Activated CD8-positive, alpha-beta T cell treated with anti-CD3 and anti-CD28 coated beads for 36 hours (primary cell): ENCODE measurements around the gene COMT. TPM values are rescaled to one million over a fixed set of nuclear protein-coding genes. Genes with fewer than 3 reads are reported as not detected.

Source experiments
- ATAC-seq: fragments of 200-7000 bp; cut with Tn5 transposase; one replicate; pipeline ENCODE4 v1.10.0; 2021; ENCODE audit warnings: mild to moderate bottlenecking, moderate library complexity
- CTCF ChIA-PET: fragments of 350-600 bp; sonication (Branson Sonifier 250); formaldehyde crosslinking; loops from one replicate; lab custom pipeline; 2021; ENCODE audit warnings: antibody characterized with exemption; lab: Charles Lee
- POLR2A ChIA-PET: fragments of 350-600 bp; sonication (Branson Sonifier 250); formaldehyde crosslinking; loops from one replicate; lab custom pipeline; 2021; ENCODE audit warnings: antibody characterized with exemption; lab: Charles Lee
- DNase-seq: peaks from one replicate; pipeline ENCODE4 v3.0.0-alpha.2; 2020
- H3K27ac Mint-ChIP-seq: one replicate; pipeline ENCODE4 v1.8.0; 2021; ENCODE audit warnings: mild to moderate bottlenecking, mixed read lengths
- H3K27me3 Mint-ChIP-seq: one replicate; pipeline ENCODE4 v1.8.0; 2021; ENCODE audit warnings: mixed read lengths
- H3K36me3 Mint-ChIP-seq: one replicate; pipeline ENCODE4 v1.8.0; 2021; ENCODE audit warnings: low read depth, mixed read lengths
- H3K4me1 Mint-ChIP-seq: one replicate; pipeline ENCODE4 v1.8.0; 2021; ENCODE audit warnings: low read depth, mixed read lengths
- H3K4me3 Mint-ChIP-seq: one replicate; pipeline ENCODE4 v1.8.0; 2021; ENCODE audit warnings: mild to moderate bottlenecking, moderate library complexity, mixed read lengths
- H3K9me3 Mint-ChIP-seq: one replicate; pipeline ENCODE4 v1.8.0; 2021; ENCODE audit warnings: mixed read lengths
- intact Hi-C: fragments of 100-400 bp; cut with micrococcal nuclease; formaldehyde crosslinking; loops from one replicate; pipeline ENCODE4 v1.10.0; 2022
- total RNA-seq, 2 experiments: library from RNA; stranded (reverse); gene quantifications; one replicate each; pipeline ENCODE4 v1.2.3, GENCODE V29; 2021
- TF ChIP-seq, protein P1 (sequence below): fragments of 200-600 bp; IDR thresholded peaks from one replicate; pipeline ENCODE4 v1.8.0; 2022; ENCODE audit warnings: antibody characterized with exemption, mild to moderate bottlenecking

COMT gene
- total RNA-seq, 2 experiments from 2014 or later: 70.7 to 74.5 TPM

DNA sequence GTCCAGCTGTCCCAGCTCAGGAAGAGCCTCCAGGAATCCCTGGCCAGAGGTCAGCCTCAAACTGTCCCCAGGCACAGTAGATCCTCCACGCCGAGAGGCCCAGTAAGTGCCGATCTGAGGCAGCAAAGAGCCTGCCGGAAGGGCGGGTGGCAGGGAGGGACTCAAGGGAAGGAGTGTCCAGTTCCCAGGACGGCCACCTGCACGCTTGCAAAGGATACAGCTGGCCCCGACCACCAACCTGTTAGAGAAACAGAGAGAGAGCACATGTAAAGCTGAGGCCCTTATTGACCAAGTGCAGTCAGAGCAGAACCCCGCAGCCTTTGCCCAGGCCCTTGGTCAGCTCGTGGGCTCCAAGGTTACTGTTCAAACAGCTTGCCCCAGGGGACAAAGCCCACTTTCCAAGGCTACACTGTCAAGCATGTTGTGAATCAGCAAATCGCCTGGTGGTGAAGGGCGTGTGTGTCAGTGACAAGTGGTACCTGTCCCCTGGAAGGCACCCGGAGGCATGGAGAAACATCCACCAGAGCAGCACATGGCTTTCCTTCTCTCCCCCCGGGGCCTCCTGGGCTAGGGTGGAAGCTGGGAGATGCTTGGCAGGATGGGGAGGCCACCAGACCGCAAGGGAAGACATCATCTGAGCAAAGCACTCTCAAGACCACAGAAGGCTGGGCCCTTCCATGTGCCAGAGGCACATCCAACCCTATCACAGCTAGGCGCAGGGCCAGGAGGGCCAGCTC is 42.6 kb upstream of the COMT start:
- Mint-ChIP-seq H3K4me1 (peaks cover 29% of the 10 kb centered on the region), H3K4me3 (no peak overlapping the region), H3K36me3 (peaks cover 9% of the 10 kb centered on the region), H3K9me3 (no peaks in the 10 kb centered on the region), H3K27ac (no peak overlapping the region), H3K27me3 (no peaks in the 10 kb centered on the region)
- ChIA-PET POLR2A (interaction anchor here (0.7 kb wide), 1 partner anchor 43 kb away, joined by 3 read pairs; no protein-coding TSS in a partner anchor), CTCF (interaction anchor here (2.9 to 4.3 kb wide), 2 partner anchors 11 to 169 kb away, joined by 14 to 21 read pairs; no protein-coding TSS in a partner anchor)
- ATAC-seq (no peak), DNase-seq (no peak)
- intact Hi-C loops: no loop called here
- TF ChIP-seq, protein P1, sequence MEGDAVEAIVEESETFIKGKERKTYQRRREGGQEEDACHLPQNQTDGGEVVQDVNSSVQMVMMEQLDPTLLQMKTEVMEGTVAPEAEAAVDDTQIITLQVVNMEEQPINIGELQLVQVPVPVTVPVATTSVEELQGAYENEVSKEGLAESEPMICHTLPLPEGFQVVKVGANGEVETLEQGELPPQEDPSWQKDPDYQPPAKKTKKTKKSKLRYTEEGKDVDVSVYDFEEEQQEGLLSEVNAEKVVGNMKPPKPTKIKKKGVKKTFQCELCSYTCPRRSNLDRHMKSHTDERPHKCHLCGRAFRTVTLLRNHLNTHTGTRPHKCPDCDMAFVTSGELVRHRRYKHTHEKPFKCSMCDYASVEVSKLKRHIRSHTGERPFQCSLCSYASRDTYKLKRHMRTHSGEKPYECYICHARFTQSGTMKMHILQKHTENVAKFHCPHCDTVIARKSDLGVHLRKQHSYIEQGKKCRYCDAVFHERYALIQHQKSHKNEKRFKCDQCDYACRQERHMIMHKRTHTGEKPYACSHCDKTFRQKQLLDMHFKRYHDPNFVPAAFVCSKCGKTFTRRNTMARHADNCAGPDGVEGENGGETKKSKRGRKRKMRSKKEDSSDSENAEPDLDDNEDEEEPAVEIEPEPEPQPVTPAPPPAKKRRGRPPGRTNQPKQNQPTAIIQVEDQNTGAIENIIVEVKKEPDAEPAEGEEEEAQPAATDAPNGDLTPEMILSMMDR: no peak

DNA sequence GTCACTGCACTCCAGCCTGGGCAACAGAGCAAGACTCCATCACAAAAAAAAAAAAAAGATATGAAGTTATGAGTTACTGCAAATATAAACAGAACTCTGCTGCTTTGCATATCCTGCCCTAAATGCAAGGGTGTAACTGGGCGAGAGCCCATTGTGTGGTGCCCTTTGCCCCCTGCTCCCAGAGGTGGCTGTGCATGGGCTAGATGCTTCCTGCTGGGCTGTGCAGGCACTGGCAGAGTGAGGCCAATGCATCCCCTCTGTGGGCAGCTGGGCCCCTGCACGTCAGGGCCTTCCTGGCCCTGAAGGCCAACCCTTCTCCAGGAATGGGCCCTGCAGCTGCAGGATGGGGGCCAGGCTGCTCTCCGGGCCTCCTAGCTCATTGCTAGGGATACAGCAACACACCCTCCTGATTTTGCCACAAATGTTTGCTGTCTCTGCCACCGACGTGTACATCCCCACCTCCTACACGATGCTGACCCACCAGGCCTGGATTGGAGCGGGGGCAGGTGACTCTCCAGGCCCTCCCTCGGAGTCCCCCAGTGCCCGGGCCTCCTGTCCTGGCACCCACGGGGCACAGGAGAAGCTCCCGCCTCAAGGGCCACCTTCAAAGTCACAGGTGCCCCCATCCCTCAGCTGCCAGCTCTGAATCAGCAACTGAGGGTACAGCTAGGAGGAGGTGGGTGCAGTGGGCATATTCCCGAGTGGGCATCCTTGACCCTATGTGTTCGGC is 40.7 kb upstream of the COMT start:
- H3K4me3 Mint-ChIP-seq: no peak overlapping the region
- DNase-seq: no peak
- ChIA-PET POLR2A (interaction anchor here (1.4 kb wide), 1 partner anchor 53 kb away, joined by 4 read pairs; no protein-coding TSS in a partner anchor), CTCF (interaction anchor here (1.2 to 2.9 kb wide), 4 partner anchors 9 to 170 kb away, joined by 3 to 18 read pairs (median 9); no protein-coding TSS in a partner anchor)
- no peak overlapping the region for H3K27ac Mint-ChIP-seq
- H3K4me1 Mint-ChIP-seq: peaks cover 16% of the 10 kb centered on the region
- H3K9me3 Mint-ChIP-seq: no peaks in the 10 kb centered on the region
- ATAC-seq: no peak
- TF ChIP-seq, protein P1: no peak
- intact Hi-C loops: no loop called here
- H3K27me3 Mint-ChIP-seq: no peaks in the 10 kb centered on the region
- no peaks in the 10 kb centered on the region for H3K36me3 Mint-ChIP-seq

DNA sequence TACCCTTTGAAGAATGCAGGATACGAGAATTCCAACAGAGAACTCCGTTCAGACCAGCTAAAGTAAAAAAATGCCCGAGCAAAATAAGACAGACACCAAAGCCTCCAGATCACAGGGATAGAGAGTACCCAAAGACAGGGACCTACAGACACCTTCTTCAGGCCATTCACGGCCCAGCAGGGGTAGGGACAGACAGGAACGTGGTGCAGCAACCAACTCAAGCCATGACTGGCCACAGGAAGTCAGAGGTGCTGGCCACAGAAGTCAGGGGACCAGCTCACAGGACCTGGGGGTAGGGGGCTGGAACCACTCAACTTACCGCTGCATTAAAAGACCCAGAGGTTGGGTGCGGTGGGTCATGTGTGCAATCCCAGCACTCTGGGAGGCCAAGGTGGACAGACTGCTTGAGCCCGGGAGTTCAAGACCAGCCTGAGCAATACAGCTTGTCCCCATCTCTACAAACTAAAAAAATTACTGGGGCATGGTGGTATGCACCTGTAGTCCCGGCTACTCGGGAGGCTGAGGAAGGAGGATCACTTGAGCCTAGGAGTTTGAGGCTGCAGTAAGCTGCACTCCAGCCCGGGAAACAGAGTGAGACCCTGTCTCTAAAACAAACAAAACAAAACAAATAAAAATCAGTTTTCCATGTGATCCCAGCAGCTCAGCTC is 39.9 kb upstream of the COMT start:
- ChIA-PET POLR2A (interaction anchor here (0.9 to 1.4 kb wide), 2 partner anchors 17 to 53 kb away, joined by 3 to 4 read pairs; no protein-coding TSS in a partner anchor), CTCF (interaction anchor here (1.2 to 2.9 kb wide), 4 partner anchors 9 to 171 kb away, joined by 3 to 18 read pairs (median 8); no protein-coding TSS in a partner anchor)
- no peaks in the 10 kb centered on the region for H3K27me3 Mint-ChIP-seq
- no peaks in the 10 kb centered on the region for H3K9me3 Mint-ChIP-seq
- TF ChIP-seq, protein P1: no peak
- intact Hi-C loops: no loop called here
- peaks cover 8% of the 10 kb centered on the region for H3K4me1 Mint-ChIP-seq
- H3K36me3 Mint-ChIP-seq: no peaks in the 10 kb centered on the region
- H3K27ac Mint-ChIP-seq: no peak overlapping the region
- ATAC-seq (no peak), DNase-seq (no peak)
- no peak overlapping the region for H3K4me3 Mint-ChIP-seq

DNA sequence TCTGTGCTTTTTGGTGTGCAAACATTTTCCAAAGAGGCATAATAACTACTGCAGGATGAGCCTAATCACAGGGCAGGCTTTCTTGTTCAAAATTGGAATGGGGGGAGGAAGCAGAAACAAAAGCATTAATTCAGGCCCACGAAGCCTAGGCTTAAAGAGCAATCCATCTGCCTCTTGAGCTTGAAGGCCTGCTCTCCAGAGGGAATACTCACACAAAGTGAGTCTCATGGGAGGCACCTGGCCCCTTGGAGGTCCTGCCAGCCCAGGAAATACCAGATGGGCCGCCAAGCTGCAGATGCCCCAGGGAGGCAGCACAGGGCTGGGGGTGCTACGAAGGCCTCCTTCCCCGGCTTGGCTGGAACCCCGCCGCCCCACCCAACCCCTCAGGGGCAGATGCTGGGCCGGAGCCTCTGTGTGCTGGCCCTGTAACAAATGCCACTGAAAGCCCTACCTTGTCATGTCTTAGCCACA is 39.3 kb upstream of the COMT start:
- H3K4me3 Mint-ChIP-seq: no peak overlapping the region
- peaks cover 2% of the 10 kb centered on the region for H3K4me1 Mint-ChIP-seq
- no peaks in the 10 kb centered on the region for H3K27me3 Mint-ChIP-seq
- POLR2A ChIA-PET: interaction anchor here (0.6 to 1.0 kb wide), 3 partner anchors 10 to 39 kb away, joined by 3 read pairs; partner anchors contain the start of genes COMT and TXNRD2
- H3K27ac Mint-ChIP-seq: no peak overlapping the region
- TF ChIP-seq, protein P1: no peak
- H3K36me3 Mint-ChIP-seq: no peaks in the 10 kb centered on the region
- H3K9me3 Mint-ChIP-seq: no peaks in the 10 kb centered on the region
- DNase-seq (no peak), ATAC-seq (no peak)
- CTCF ChIA-PET: interaction anchor here (1.5 to 2.9 kb wide), 3 partner anchors 8 to 171 kb away, joined by 3 to 18 read pairs (median 14); no protein-coding TSS in a partner anchor
- intact Hi-C loops: no loop called here
